Right ventricle myocardium inferior (tissue), 1 donor: ENCODE measurements around the gene GDI2. TPM values are rescaled to one million over a fixed set of nuclear protein-coding genes. Genes with fewer than 3 reads are reported as not detected.

Experiments
- ATAC-seq: fragments of 200-7000 bp; cut with Tn5 transposase; one replicate; pipeline ENCODE4 v1.9.1; 2020; ENCODE audit warnings: mild to moderate bottlenecking, moderate library complexity
- DNase-seq: peaks from one replicate; pipeline ENCODE4 v3.0.0; 2021; ENCODE audit errors: missing footprints
- intact Hi-C: fragments of 100-400 bp; cut with DNase I; formaldehyde crosslinking; loops from one replicate; pipeline ENCODE4 v1.11.0; 2022
- total RNA-seq: library from RNA; stranded (reverse); fragmentation: NEBNext Ultra II Directional; extraction: Animal tissue kit (Norgen Biotek cat#: 25700); gene quantifications from one replicate; pipeline ENCODE4 v1.2.1, GENCODE V29; 2021
- donor health status: DM: no; HTN: yes; CAD: no; lungs with severe emphysema.

The GDI2 gene
- total RNA-seq, 1 donor from 2014 or later = 101 TPM

GRCh38 chr10:5760515-5760914, 52.7 kb downstream of the GDI2 start:
- intact Hi-C loops = no loop called here
- ATAC-seq (no peak), DNase-seq (no peak)

- intact Hi-C loops = no loop called here
- ATAC-seq = no peak
Measured at GRCh38 chr10:5758927-5759326, 54.3 kb downstream of the GDI2 start.

GRCh38 chr10:5757766-5758517, 55.3 kb downstream of the GDI2 start:
- no peak for DNase-seq
- ATAC-seq = no peak
- intact Hi-C loops = no loop called here

More at GRCh38 chr10:5758927-5759326, 54.3 kb downstream of the GDI2 start:
- no peak for DNase-seq

GRCh38 chr10:5752301-5752871, 60.8 kb downstream of the GDI2 start:
- ATAC-seq (peak; percentile 8), DNase-seq (no peak)
- intact Hi-C loops = no loop called here

GRCh38 chr10:5751601-5752253, 61.5 kb downstream of the GDI2 start:
- ATAC-seq (no peak), DNase-seq (no peak)
- intact Hi-C loops = no loop called here

GRCh38 chr10:5748394-5748803, 64.8 kb downstream of the GDI2 start:
- intact Hi-C loops = no loop called here
- DNase-seq = no peak
- no peak for ATAC-seq

- DNase-seq = no peak
- intact Hi-C loops = no loop called here
- ATAC-seq = peak; percentile 50
Measured at GRCh38 chr10:5746197-5746596, 67.0 kb downstream of the GDI2 start.

- intact Hi-C loops = no loop called here
- ATAC-seq = no peak
- no peak for DNase-seq
Measured at GRCh38 chr10:5744849-5745248, 68.4 kb downstream of the GDI2 start.

GRCh38 chr10:5743736-5744135, 69.5 kb downstream of the GDI2 start:
- ATAC-seq = no peak
- no peak for DNase-seq
- intact Hi-C loops = no loop called here

- intact Hi-C loops = no loop called here
- no peak for DNase-seq
- no peak for ATAC-seq
Measured at GRCh38 chr10:5742116-5742515, 71.1 kb downstream of the GDI2 start.

GRCh38 chr10:5741276-5741675, 72.0 kb downstream of the GDI2 start:
- ATAC-seq (no peak), DNase-seq (no peak)
- intact Hi-C loops = no loop called here

GRCh38 chr10:5738427-5738826, 74.8 kb downstream of the GDI2 start:
- ATAC-seq = no peak
- DNase-seq = no peak
- intact Hi-C loops = no loop called here

- intact Hi-C loops = no loop called here
- DNase-seq (no peak), ATAC-seq (no peak)
Measured at GRCh38 chr10:5737352-5737751, 75.9 kb downstream of the GDI2 start.

GRCh38 chr10:5736591-5736990, 76.6 kb downstream of the GDI2 start:
- DNase-seq = no peak
- ATAC-seq = no peak
- intact Hi-C loops = no loop called here

- no peak for DNase-seq
- intact Hi-C loops = no loop called here
- ATAC-seq = no peak
Measured at GRCh38 chr10:5735119-5735518, 78.1 kb downstream of the GDI2 start.

- intact Hi-C loops = no loop called here
- peak; percentile 75 for ATAC-seq
- no peak for DNase-seq
Measured at GRCh38 chr10:5732141-5732540, 81.1 kb downstream of the GDI2 start.

GRCh38 chr10:5731559-5731958, 81.7 kb downstream of the GDI2 start:
- DNase-seq = no peak
- no peak for ATAC-seq
- intact Hi-C loops = no loop called here

- DNase-seq (no peak), ATAC-seq (no peak)
- intact Hi-C loops = no loop called here
Measured at GRCh38 chr10:5730766-5731165, 82.5 kb downstream of the GDI2 start.

- ATAC-seq (no peak), DNase-seq (no peak)
- intact Hi-C loops = no loop called here
Measured at GRCh38 chr10:5723692-5724091, 89.5 kb downstream of the GDI2 start.

GRCh38 chr10:5720182-5720581, 93.1 kb downstream of the GDI2 start:
- intact Hi-C loops = no loop called here

More at GRCh38 chr10:5720182-5720581, 93.1 kb downstream of the GDI2 start:
- ATAC-seq (no peak), DNase-seq (no peak)
